GM12878 (cell line): Measurements from ENCODE around the gene OGFR. TPM values are rescaled to one million over a fixed set of nuclear protein-coding genes. Genes with fewer than 3 reads are reported as not detected.

ENCODE experiments used
- ATAC-seq: fragments of 200-7000 bp; cut with Tn5 transposase; 3 replicates; pipeline ENCODE4 v1.9.1; 2020; ENCODE audit warnings: mild to moderate bottlenecking, moderate library complexity
- BruUV-seq: library from RNA; stranded (reverse); fragments of 400-500 nt; replicated peaks from 2 replicates; lab custom pipeline; 2021; lab: Mats Ljungman, UMichigan
- CTCF ChIA-PET: fragments of 300-600 bp; sonication (Branson Sonifier 250); formaldehyde crosslinking; extraction: SDS; loops from one replicate; lab custom pipeline; 2021; ENCODE audit warnings: inconsistent platforms; lab: Yijun Ruan, JAX
- POLR2A ChIA-PET: fragments of 350-600 bp; formaldehyde crosslinking; extraction: SDS; loops from one replicate; lab custom pipeline; 2021; ENCODE audit warnings: inconsistent platforms; lab: Charles Lee
- RAD21 ChIA-PET: fragments of 300-600 bp; sonication (Branson Sonifier 250); formaldehyde crosslinking; loops from one replicate; lab custom pipeline; 2023; ENCODE audit warnings: antibody characterized with exemption; ENCODE audit not compliant: unreplicated experiment; lab: Charles Lee
- SMC1A ChIA-PET: fragments of 300-600 bp; sonication (Branson Sonifier 250); formaldehyde crosslinking; loops from one replicate; lab custom pipeline; 2023; ENCODE audit not compliant: unreplicated experiment, uncharacterized antibody; lab: Charles Lee
- DNase-seq: peaks from one replicate; pipeline ENCODE4 v3.0.0-alpha.2; 2011; ENCODE audit warnings: low read depth, low spot score
- FAIRE-seq: peaks from 3 replicates; lab custom pipeline; 2011; peaks lifted over from hg19 to GRCh38; lab: Jason Lieb, UNC
- H2AFZ ChIP-seq: 2 replicates; pipeline ENCODE4 v1.6.0; 2011; ENCODE audit warnings: low read depth, low read length, control low read depth; ENCODE audit not compliant: control insufficient read depth
- H3K27ac ChIP-seq: 2 replicates; pipeline ENCODE4 v1.5.1; 2011; ENCODE audit warnings: control low read depth; ENCODE audit not compliant: control insufficient read depth, insufficient read depth
- H3K27me3 ChIP-seq, 2 experiments: replicated peaks in 1 of 2; 2 replicates each; pipeline versions ENCODE4 v1.6.0 to v1.6.1; 2011; ENCODE audit warnings: low read length in 1 of 2; ENCODE audit not compliant: control insufficient read depth in 2 of 2, insufficient read depth in 2 of 2
- H3K36me3 ChIP-seq, 2 experiments: 2 replicates each; pipeline ENCODE4 v1.5.1; 2011; ENCODE audit warnings: low read length in 1 of 2; ENCODE audit not compliant: control insufficient read depth in 2 of 2, insufficient read depth in 2 of 2
- H3K4me1 ChIP-seq: 2 replicates; pipeline ENCODE4 v1.6.1; 2011; ENCODE audit warnings: mild to moderate bottlenecking, low read length, moderate library complexity, mixed read lengths; ENCODE audit not compliant: control insufficient read depth, insufficient read depth
- H3K4me2 ChIP-seq: 2 replicates; pipeline ENCODE4 v1.6.0; 2011; ENCODE audit warnings: control low read depth; ENCODE audit not compliant: control insufficient read depth, insufficient read depth
- H3K4me3 ChIP-seq: fragments of 200-600 bp; sonication (generic); 2 replicates; pipeline ENCODE4 v1.5.1; 2016
- H3K79me2 ChIP-seq: 2 replicates; pipeline ENCODE4 v1.6.0; 2011; ENCODE audit warnings: low read length; ENCODE audit not compliant: control insufficient read depth, insufficient read depth
- H3K9ac ChIP-seq: 2 replicates; pipeline ENCODE4 v1.8.0; 2011; ENCODE audit warnings: low read length, control low read depth, mixed read lengths; ENCODE audit not compliant: control insufficient read depth, insufficient read depth
- H3K9me3 ChIP-seq: replicated peaks from 3 replicates; pipeline ENCODE4 v1.5.1; 2011; ENCODE audit warnings: mild to moderate bottlenecking, low read length; ENCODE audit not compliant: control insufficient read depth, insufficient read depth
- H4K20me1 ChIP-seq: 2 replicates; pipeline ENCODE4 v1.6.0; 2011; ENCODE audit not compliant: control insufficient read depth, insufficient read depth
- BHLHE40 ChIP-seq, 2 experiments: fragments of 450-650 bp in 1 of 2; IDR thresholded peaks; 2 replicates each; pipeline ENCODE4 v1.6.1; 2011 to 2017; ENCODE audit warnings: low read depth in 2 of 2, borderline replicate concordance in 1 of 2, improper control_type of control experiment in 1 of 2, low read length in 1 of 2, mild to moderate bottlenecking in 1 of 2
- E2F8 ChIP-seq: fragments of 450-650 bp; IDR thresholded peaks from 2 replicates; pipeline ENCODE4 v1.6.1; 2018; ENCODE audit warnings: mild to moderate bottlenecking, low read depth, moderate library complexity; ENCODE audit not compliant: partially characterized antibody
- GABPA ChIP-seq: IDR thresholded peaks from 2 replicates; pipeline ENCODE4 v1.6.1; 2014; ENCODE audit warnings: antibody characterized with exemption, low read depth, mild to moderate bottlenecking, inconsistent platforms
- HDAC2 ChIP-seq: fragments of 200-600 bp; sonication (generic); IDR thresholded peaks from 2 replicates; pipeline ENCODE4 v1.6.1; 2017
- HDAC6 ChIP-seq: fragments of 200-600 bp; sonication (generic); IDR thresholded peaks from one replicate; pipeline ENCODE4 v1.8.0; 2017; ENCODE audit warnings: antibody characterized with exemption; ENCODE audit not compliant: unreplicated experiment
- LARP7 ChIP-seq: fragments of 450-650 bp; IDR thresholded peaks from 2 replicates; pipeline ENCODE4 v1.6.1; 2017; ENCODE audit warnings: mild to moderate bottlenecking
- MYB ChIP-seq: fragments of 150-350 bp; IDR thresholded peaks from 2 replicates; pipeline ENCODE4 v1.6.1; 2014; ENCODE audit warnings: mild to moderate bottlenecking, low read depth, low read length, borderline replicate concordance
- NRF1 ChIP-seq: conservative IDR thresholded peaks from 2 replicates; pipeline ENCODE4 v1.6.1; 2011; ENCODE audit warnings: mild to moderate bottlenecking, low read depth, low read length, improper control_type of control experiment
- POU2F2 ChIP-seq: IDR thresholded peaks from 3 replicates; pipeline ENCODE4 v1.6.1; 2011; ENCODE audit warnings: low read depth, mild to moderate bottlenecking, low read length, borderline replicate concordance
- RFX5 ChIP-seq: IDR thresholded peaks from 2 replicates; pipeline ENCODE4 v1.6.1; 2011; ENCODE audit warnings: low read depth, low read length, improper control_type of control experiment
- SKIL ChIP-seq: fragments of 450-650 bp; IDR thresholded peaks from 2 replicates; pipeline ENCODE4 v1.6.1; 2017; ENCODE audit warnings: mild to moderate bottlenecking, low read depth, inconsistent platforms; ENCODE audit not compliant: poor library complexity, severe bottlenecking
- WRNIP1 ChIP-seq: IDR thresholded peaks from 2 replicates; pipeline ENCODE4 v1.6.1; 2011; ENCODE audit warnings: low read depth, low read length, improper control_type of control experiment, borderline replicate concordance
- ZNF24 ChIP-seq: fragments of 450-650 bp; IDR thresholded peaks from 2 replicates; pipeline ENCODE4 v1.6.1; 2017; ENCODE audit warnings: antibody characterized with exemption, mild to moderate bottlenecking
- ZNF384 ChIP-seq: IDR thresholded peaks from 2 replicates; pipeline ENCODE4 v1.6.1; 2012; ENCODE audit warnings: low read depth, mild to moderate bottlenecking, low read length, improper control_type of control experiment, borderline replicate concordance
- WGBS: methylation state at CpG from one replicate; pipeline ENCODE4 v1.1.6; 2016; ENCODE audit warnings: low lambda C conversion rate; ENCODE audit not compliant: insufficient replicate concordance, insufficient coverage; ENCODE audit errors: missing lambda C conversion rate; 5-methylcytosine and 5-hydroxymethylcytosine counted together
- in situ Hi-C: fragments of 300-500 bp; cut with MboI; formaldehyde crosslinking; loops from 9 replicates; pipeline ENCODE4 v1.14.3; 2018; ENCODE audit warnings: mixed read lengths
- intact Hi-C: fragments of 100-400 bp; cut with micrococcal nuclease; formaldehyde crosslinking; loops from one replicate; pipeline ENCODE4 v1.14.2; 2022; ENCODE audit not compliant: unreplicated experiment
- polyA plus RNA-seq, 11 experiments: library from polyadenylated mRNA; depleted of rRNA in 4 of 11; unstranded in 6 of 11; stranded (reverse) in 5 of 11; fragments of >200 nt; fragmentation: Nextera tagmentation in 4 of 11; fragmentation: Illumina TruSeq in 1 of 11; extraction: Ambion mirVana in 4 of 11; extraction: Trizol in 1 of 11; gene quantifications; 1 replicate in 1 of 11; 2 replicates in 10 of 11; pipeline versions ENCODE4 v1.2.1 to v1.2.3, GENCODE V29; 2011 to 2016; ENCODE audit warnings: inconsistent platforms in 2 of 11, missing spikeins in 2 of 11, low read depth in 1 of 11
- total RNA-seq, 4 experiments: library from RNA; depleted of rRNA in 3 of 4; stranded (reverse); fragments of >200 nt in 3 of 4; fragmentation: Illumina TruSeq in 1 of 4; extraction: Trizol in 1 of 4; gene quantifications; 2 replicates each; pipeline versions ENCODE4 v1.2.1 to v1.2.3, GENCODE V29; 2013 to 2021

Gene OGFR
- total and polyA plus RNA-seq, 10 of the 15 experiments (the other 5 are each of a cell fraction or from before 2014, with no cell fraction given): 0.72 to 62.1 (median 27.3) TPM

GRCh38 chr20:62799459-62799858 is 5.2 kb upstream of the OGFR start:
- RAD21 ChIA-PET: no interaction called here
- TSS peak; percentile 63 for BruUV-seq
- FAIRE-seq (no peak), ATAC-seq (no peak), DNase-seq (no peak)
- H3K4me2 ChIP-seq: no peak overlapping the region
- CTCF ChIA-PET: no interaction called here
- no peaks in the 10 kb centered on the region for H3K9me3 ChIP-seq
- SMC1A ChIA-PET: no interaction called here
- H3K27me3 ChIP-seq: no peaks in the 10 kb centered on the region
- H2AFZ ChIP-seq: no peak overlapping the region
- H3K27ac ChIP-seq: no peak overlapping the region
- H4K20me1 ChIP-seq: no peaks in the 10 kb centered on the region
- H3K9ac ChIP-seq: no peak overlapping the region
- POLR2A ChIA-PET: no interaction called here
- peaks cover 5 to 11% of the 10 kb centered on the region in 2 experiments for H3K36me3 ChIP-seq
- WGBS: 98% methylated on average over 19 of the region's 19 CpGs
- peaks cover 10% of the 10 kb centered on the region for H3K4me1 ChIP-seq
- intact Hi-C loops (no loop called here), in situ Hi-C loops (loop anchor here (10.0 kb wide), 1 partner anchor 145 kb away; no protein-coding TSS in a partner anchor)
- H3K4me3 ChIP-seq: no peak overlapping the region
- H3K79me2 ChIP-seq: peaks cover 7% of the 10 kb centered on the region
- no peak for TF ChIP-seq POU2F2
- no peak for TF ChIP-seq WRNIP1
- no peak for TF ChIP-seq HDAC6
- TF ChIP-seq BHLHE40 (IDR thresholded peaks at IDR 0.05; ENCODE audit: borderline replicate concordance in 1 of 2, low read depth in 2 of 2, low read length in 1 of 2): no peak
- no peak for TF ChIP-seq GABPA
- no peak for TF ChIP-seq LARP7
- no peak for TF ChIP-seq MYB
- TF ChIP-seq ZNF384: no peak
- no peak for TF ChIP-seq RFX5
- TF ChIP-seq E2F8: no peak
- TF ChIP-seq HDAC2: no peak
- no peak for TF ChIP-seq ZNF24
- no peak for TF ChIP-seq NRF1
- TF ChIP-seq SKIL: no peak
